ENCODE data around the gene THADA.

The THADA gene

DNA sequence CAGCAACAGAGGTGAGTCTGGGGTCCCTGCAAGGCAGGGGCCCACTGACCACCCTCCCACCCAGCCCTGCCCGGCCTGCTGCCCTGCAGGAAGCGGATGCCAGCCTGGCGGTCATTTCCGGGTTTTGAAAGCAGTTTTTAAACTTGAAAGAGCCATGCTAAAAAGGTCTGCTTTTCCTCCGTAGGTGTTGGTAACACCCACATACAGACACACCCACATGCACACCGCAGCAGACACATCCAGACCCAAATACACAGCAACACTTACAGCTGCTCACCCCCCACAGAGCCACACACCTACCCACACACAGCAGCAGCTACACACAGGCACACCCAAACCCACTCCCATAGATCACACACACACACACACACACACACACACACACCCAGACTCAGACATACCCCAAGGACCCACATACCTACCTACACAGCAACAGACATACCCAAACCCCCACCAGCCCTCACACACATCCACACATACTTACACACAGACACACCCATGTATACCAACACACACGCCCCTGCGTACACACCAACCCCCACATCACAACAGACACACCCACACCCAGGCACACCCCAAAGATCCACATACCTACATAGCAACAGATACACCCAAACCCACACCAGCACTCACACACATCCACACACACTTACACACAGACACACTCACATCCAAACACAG, 377.0 kb downstream of the THADA start:
- FAIRE-seq, result no peak
- TF ChIP-seq, protein P1, sequence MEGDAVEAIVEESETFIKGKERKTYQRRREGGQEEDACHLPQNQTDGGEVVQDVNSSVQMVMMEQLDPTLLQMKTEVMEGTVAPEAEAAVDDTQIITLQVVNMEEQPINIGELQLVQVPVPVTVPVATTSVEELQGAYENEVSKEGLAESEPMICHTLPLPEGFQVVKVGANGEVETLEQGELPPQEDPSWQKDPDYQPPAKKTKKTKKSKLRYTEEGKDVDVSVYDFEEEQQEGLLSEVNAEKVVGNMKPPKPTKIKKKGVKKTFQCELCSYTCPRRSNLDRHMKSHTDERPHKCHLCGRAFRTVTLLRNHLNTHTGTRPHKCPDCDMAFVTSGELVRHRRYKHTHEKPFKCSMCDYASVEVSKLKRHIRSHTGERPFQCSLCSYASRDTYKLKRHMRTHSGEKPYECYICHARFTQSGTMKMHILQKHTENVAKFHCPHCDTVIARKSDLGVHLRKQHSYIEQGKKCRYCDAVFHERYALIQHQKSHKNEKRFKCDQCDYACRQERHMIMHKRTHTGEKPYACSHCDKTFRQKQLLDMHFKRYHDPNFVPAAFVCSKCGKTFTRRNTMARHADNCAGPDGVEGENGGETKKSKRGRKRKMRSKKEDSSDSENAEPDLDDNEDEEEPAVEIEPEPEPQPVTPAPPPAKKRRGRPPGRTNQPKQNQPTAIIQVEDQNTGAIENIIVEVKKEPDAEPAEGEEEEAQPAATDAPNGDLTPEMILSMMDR (IDR thresholded peaks at IDR 0.05; ENCODE audit: insufficient read depth, missing control alignments), result no peak
- DNase-seq (ENCODE audit: insufficient read length, low spot score), result no peak

DNA sequence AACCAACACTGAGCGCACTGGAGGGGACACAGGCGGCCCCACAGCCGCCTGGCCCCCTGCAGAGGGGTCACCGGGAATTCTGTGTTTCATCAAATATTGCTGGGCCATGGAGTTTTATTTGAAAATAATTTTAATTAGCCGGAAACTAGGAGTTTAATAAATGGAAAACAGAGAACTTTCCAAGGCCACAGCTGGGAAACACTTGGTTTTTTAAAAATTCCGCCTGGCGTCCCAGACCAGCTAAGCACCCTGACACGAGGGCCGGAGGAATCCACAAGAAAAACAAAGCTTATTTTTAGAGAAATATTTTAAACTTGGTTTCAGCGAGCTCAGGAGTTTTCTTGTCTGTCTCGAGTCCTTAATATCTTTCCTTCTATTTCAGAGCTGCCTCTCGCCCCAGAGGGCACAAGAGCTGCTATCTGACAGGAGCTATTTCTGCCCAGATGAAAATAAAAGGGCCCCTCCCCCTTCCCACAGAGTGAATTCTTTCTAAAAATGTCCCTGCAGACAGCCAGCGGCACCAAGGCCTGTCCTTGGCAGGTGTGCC, 377.6 kb downstream of the THADA start:
- DNase-seq (ENCODE audit: insufficient read length, low spot score) (no peak), FAIRE-seq (no peak)
- TF ChIP-seq, protein P1 (IDR thresholded peaks at IDR 0.05; ENCODE audit: insufficient read depth, missing control alignments), result no peak

DNA sequence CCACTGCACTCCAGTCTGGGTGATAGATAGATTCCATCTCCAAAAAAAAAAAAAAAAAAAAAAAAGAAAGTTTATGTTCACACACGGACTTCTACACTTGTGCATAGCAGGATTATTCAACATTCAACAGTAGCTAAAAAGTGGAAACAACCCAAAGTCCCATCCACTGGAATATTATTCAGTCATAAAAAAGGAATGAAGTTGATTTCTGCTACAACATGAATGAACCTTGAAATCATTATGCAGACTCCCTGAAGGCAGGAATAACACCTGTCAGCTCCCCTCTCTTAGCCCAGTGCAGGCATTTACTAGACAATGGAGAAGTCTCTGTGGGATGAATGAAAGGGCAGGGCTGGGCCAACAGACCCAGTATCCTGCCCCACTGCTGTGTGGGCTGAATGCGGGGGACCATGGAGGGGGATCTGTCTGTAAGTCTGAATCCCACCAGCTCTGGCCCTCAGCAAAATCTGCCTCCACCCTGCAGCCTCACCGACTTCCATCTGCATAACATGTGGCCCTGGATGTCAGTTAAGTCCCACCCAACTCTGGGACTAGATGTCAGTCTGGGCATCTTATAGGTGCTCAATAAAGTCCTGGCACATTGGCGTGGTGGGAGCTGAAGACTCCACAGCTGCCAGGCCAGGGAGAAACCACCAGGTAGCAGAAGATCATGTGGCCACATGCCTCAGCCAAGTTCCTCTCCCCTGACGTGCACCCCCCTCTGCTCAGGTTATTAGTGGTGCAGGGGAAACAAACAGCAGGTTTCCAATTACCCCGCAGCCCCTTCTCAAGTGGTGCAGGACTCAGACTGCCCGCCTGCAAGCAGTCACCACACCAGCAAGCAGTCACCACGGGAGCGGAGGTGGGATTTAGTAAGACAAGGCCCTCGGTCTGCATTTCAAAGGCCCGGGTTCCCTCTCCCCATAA, 378.3 kb downstream of the THADA start:
- no peak for DNase-seq (ENCODE audit: insufficient read length, low spot score)
- no peak for FAIRE-seq
- TF ChIP-seq, protein P1 (IDR thresholded peaks at IDR 0.05; ENCODE audit: insufficient read depth, missing control alignments), result no peak

DNA sequence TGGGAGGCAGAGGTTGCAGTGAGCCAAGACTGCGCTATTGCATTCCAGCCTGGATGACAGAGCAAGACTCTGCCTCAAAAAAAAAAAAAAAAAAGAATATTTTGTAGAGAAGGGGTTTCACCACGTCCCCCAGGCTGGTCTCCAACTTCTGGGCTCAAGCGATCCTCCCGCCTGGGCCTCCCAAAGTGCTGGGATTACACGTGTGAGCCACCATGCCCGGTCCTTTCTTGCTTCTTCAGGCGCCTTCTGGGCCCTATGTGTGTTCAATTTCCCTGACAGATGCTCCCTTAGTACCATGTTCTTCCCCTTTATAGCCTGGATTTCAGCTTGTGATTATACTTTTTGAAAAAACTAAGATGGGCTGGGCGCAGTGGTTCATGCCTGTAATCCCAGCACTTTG, 379.2 kb downstream of the THADA start:
- TF ChIP-seq, protein P1 (IDR thresholded peaks at IDR 0.05; ENCODE audit: insufficient read depth, missing control alignments), result no peak
- FAIRE-seq (no peak), DNase-seq (ENCODE audit: insufficient read length, low spot score) (no peak)

DNA sequence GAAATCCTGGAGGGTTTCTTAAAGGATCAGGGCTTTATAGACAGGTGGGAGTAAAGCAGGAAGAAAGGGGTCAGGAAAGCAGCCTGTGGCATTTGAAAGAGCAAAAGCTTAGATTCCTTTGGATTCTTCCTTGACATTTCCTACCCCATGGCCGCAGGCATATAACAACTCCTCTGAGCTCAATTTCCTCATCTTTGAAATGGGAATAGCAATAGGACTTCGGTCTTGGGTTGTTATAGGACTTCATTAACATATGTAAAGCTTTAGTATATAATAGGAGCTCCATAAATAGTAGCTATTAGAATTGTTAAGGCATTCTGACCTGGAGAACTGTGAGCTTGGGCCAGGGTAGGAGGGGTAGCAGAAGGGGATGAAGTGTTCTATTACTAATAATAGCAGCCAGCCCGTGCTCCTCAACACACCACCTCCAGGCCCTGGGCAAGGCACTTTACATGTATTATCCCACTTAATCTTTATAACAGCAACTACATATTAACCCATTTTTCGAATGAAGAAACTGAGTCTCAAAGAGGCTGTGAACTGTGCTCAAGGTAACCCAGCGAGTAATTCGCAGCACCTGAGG, 380.1 kb downstream of the THADA start:
- DNase-seq (ENCODE audit: insufficient read length, low spot score) (no peak), FAIRE-seq (no peak)
- TF ChIP-seq, protein P1 (IDR thresholded peaks at IDR 0.05; ENCODE audit: insufficient read depth, missing control alignments), result no peak

DNA sequence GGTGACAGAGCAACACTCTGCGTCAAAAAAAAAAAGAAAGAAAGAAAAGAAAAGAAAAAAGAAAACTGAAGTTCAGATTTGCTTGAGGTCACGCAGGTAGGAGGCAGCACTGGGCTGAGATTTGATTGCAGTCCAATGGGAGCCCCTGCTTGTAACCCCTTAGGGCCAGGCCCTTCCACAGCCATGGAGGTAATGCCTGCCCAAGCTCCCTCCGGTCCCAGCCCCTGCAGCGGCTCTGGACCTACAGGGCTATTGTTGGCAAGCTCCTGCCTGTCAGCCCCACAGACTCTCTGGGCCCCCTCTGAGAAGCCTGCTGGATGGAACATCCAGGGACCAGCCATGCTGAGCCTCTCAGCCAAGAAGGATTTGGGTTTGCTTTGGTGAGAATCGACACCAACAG, 381.6 kb downstream of the THADA start:
- DNase-seq (ENCODE audit: insufficient read length, low spot score) (no peak), FAIRE-seq (no peak)
- TF ChIP-seq, protein P1 (IDR thresholded peaks at IDR 0.05; ENCODE audit: insufficient read depth, missing control alignments), result no peak

All from D721Med (cell line).